Hindlimb muscle (tissue), 1 donor: ENCODE results near the gene MAP3K6. TPM values are rescaled to one million over a fixed set of nuclear protein-coding genes. Genes with fewer than 3 reads are reported as not detected.
A peak's percentile ranks its signal among the peaks of the same experiment; 100 is the strongest.

Experiments
- DNase-seq: peaks from one replicate; pipeline ENCODE4 v3.0.0-alpha.2; 2013
- polyA plus RNA-seq: library from polyadenylated mRNA; unstranded; fragments of 120-200 nt; gene quantifications from one replicate; pipeline ENCODE4 v1.2.1, GENCODE V29; 2013; ENCODE audit not compliant: insufficient read length

The MAP3K6 gene
- polyA plus RNA-seq, 1 donor: 14.9 TPM

- no peak for DNase-seq
These were observed 31.0 kb downstream of the MAP3K6 start for GRCh38 chr1:27335506-27336422.

- DNase-seq: no peak
These were observed 33.0 kb downstream of the MAP3K6 start for GRCh38 chr1:27333717-27334279.

DNA sequence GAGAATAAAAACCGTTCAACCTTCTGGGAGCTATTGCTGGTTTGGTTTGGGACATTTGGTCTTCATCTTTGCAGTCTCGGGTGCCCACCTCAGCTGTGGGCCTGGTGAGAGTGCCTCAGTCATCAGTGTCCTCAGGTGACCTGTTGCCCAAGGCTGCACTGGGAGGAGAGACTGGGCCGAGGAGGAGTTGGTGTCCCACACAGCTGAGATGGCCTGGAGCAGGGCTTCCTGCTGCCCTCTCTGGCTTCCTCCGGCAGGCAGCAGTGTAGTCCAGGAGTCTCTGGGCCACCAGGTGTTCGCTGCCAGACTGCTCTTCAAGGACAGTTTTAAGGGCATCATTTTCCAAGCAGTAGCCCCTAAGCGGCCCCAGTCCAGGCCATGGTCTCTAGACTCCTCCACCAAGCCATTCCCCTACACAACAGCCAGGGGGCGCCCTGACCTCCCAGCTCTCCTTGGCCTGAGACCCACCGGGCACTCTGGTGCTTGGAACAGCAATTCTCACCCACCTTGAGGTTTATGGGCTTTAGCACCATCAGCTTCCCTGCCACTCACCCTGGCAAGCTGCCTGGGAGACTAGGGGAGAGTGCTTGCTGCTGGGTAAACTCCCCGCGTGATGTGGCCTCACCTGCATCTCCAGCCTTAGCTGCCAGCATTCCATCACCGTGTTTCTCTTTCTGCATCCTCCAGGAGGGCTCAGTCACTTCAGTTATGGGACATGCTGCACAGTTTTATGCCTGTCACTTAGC is 34.1 kb downstream of the MAP3K6 start:
- DNase-seq: no peak

GRCh38 chr1:27331922-27332321 is 34.8 kb downstream of the MAP3K6 start:
- DNase-seq: no peak

- no peak for DNase-seq
These were observed 35.3 kb downstream of the MAP3K6 start for GRCh38 chr1:27331426-27331825.

DNA sequence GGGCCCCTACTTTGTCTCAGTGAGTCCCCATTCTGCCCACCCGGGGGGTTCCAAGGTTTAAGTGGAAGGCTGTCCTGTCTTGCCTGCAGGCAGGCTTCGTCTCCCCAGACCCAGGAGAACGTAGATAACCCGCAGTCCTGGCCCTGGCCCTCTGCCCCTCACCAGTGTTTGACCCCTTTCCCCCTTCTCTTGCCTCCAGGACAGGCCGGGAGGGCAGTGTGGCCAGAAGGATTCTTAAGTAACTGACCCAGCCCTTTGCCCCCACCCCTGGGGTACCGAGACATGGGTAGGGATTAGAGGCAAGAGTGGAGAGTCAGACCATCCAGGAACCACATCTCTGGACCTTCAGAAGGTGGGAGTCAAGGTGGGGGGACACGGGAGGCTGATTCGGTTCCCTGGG is 36.0 kb downstream of the MAP3K6 start:
- no peak for DNase-seq

GRCh38 chr1:27327964-27328363 is 38.8 kb downstream of the MAP3K6 start:
- no peak for DNase-seq

DNA sequence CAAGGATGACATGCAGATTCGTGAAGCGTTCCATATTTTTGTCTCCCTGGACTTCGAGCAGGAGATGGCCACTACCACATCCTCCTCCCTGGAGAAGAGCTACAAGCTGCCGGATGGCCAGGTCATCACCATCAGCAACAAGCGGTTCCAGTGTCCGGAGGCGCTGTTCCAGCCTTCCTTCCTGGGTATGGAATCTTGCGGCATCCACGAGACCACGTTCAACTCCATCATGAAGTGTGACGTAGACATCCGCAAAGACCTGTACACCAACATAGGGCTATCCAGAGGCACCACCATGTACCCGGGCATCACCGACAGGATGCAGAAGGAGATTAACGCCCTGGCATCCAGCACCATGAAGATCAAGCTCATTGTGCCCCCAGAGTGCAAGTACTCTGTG is 41.5 kb downstream of the MAP3K6 start:
- no peak for DNase-seq

- no peak for DNase-seq
These were observed 44.1 kb downstream of the MAP3K6 start for GRCh38 chr1:27322569-27323240.

GRCh38 chr1:27321813-27322568 is 44.8 kb downstream of the MAP3K6 start, which contains the start of gene TMEM222:
Gene TMEM222, plus strand, starts transcription at chr1:27322163. Its CDS starts 35 bp downstream, at chr1:27322198.
- DNase-seq: peak; percentile 97

DNA sequence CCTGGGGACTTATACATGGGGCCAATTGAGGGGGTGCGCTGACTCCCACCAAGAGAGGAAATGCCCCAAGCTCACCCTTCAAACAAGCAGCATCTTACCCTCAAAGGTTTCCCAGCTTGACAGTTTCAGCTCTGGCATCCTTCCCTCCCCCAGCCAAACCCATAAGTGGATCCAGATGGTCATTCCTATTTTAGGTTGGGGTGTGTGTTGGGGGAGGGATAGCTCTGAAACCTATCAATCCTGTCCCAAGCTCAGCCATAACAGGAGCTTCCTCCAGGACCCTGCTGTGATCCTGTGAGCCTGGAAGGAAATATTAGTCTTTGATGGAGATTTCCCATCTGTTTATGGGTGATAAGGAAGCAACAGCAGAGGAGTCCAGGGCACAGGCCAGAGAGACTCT is 48.2 kb downstream of the MAP3K6 start:
- DNase-seq: no peak

- no peak for DNase-seq
These were observed 48.6 kb downstream of the MAP3K6 start for GRCh38 chr1:27318136-27318535.

GRCh38 chr1:27316860-27317259 is 49.9 kb downstream of the MAP3K6 start:
- DNase-seq: no peak

DNA sequence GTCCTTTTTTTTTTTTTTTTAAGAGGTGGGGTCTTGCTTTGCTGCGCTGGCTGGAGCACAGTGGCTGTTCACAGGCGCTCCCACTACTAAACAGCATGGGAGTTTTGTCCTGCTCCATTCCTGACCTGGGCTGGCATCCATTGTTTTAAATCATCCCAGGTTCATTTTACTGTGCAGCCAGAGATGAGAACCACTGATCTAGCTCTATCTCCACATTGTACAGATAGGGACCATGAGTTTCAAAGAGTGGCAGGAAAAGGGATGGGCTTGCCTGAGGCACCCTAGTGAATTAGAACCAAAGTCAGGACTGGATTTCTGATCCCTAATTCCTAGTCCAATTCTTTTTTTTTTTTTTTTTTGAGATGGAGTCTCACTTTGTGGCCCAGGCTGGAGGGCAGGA is 52.0 kb downstream of the MAP3K6 start:
- no peak for DNase-seq

GRCh38 chr1:27314169-27314568 is 52.6 kb downstream of the MAP3K6 start:
- no peak for DNase-seq

- no peak for DNase-seq
These were observed 58.7 kb downstream of the MAP3K6 start for GRCh38 chr1:27307874-27308598.

- no peak for DNase-seq
These were observed 59.6 kb downstream of the MAP3K6 start for GRCh38 chr1:27306892-27307761.

GRCh38 chr1:27306071-27306470 is 60.7 kb downstream of the MAP3K6 start:
- no peak for DNase-seq
